HUDEP-2 (cell line): ENCODE measurements around the gene TLR3.

ENCODE experiments used
- DNase-seq, 76 experiments: peaks; one replicate each; lab custom pipeline; 2025; ENCODE audit not compliant: unreplicated experiment in 76 of 76; lab: John Stamatoyannopoulos, UW

Gene TLR3

GRCh38 chr4:186104114-186104889 is 35.3 kb downstream of the TLR3 start, which contains the start of gene FAM149A:
TSS of gene FAM149A (plus strand) at chr4:186104704.
- no peak for DNase-seq

GRCh38 chr4:186104890-186105646 is 36.1 kb downstream of the TLR3 start:
- no peak for DNase-seq

GRCh38 chr4:186105647-186106321 is 36.8 kb downstream of the TLR3 start:
- DNase-seq = no peak

GRCh38 chr4:186107947-186108346 is 39.0 kb downstream of the TLR3 start:
- no peak for DNase-seq

GRCh38 chr4:186108391-186108790 is 39.4 kb downstream of the TLR3 start:
- no peak for DNase-seq

- DNase-seq = no peak
These were observed 40.3 kb downstream of the TLR3 start for GRCh38 chr4:186109245-186109644.

- no peak for DNase-seq
These were observed 47.7 kb downstream of the TLR3 start for GRCh38 chr4:186116697-186117096.

GRCh38 chr4:186118582-186118981 is 49.6 kb downstream of the TLR3 start:
- no peak for DNase-seq

GRCh38 chr4:186121057-186121456 is 52.1 kb downstream of the TLR3 start:
- no peak for DNase-seq

- no peak for DNase-seq
These were observed 59.9 kb downstream of the TLR3 start for GRCh38 chr4:186128842-186129241.

GRCh38 chr4:186131935-186132334 is 63.0 kb downstream of the TLR3 start:
- no peak for DNase-seq

- DNase-seq = no peak
These were observed 63.8 kb downstream of the TLR3 start for GRCh38 chr4:186132577-186133242.

GRCh38 chr4:186134257-186134656 is 65.3 kb downstream of the TLR3 start:
- no peak for DNase-seq

- DNase-seq = no peak
These were observed 65.9 kb downstream of the TLR3 start for GRCh38 chr4:186134861-186135260.

- no peak for DNase-seq
These were observed 68.3 kb downstream of the TLR3 start for GRCh38 chr4:186137196-186137794.
